DOHH2 (cell line): Measurements from ENCODE around the gene SCN5A.

Experiments
- CTCF ChIP-seq: fragments of 200-600 bp; sonication (generic); IDR thresholded peaks from one replicate; pipeline ENCODE4 v1.5.1; 2014; ENCODE audit warnings: antibody characterized with exemption, mild to moderate bottlenecking, low read depth, low read length; ENCODE audit not compliant: poor library complexity, severe bottlenecking
- EZH2phosphoT487 ChIP-seq: fragments of 200-600 bp; sonication (generic); IDR thresholded peaks from 2 replicates; pipeline ENCODE4 v1.6.1; 2017; ENCODE audit warnings: borderline replicate concordance, mild to moderate bottlenecking, antibody characterized with exemption, low read length, moderate library complexity, mixed read lengths

GRCh38 chr3:38595393-38595792, 54.1 kb downstream of the SCN5A start:
- no peak for TF ChIP-seq CTCF
- TF ChIP-seq EZH2phosphoT487, result no peak
